Measurements from ENCODE around the gene HSPA13. TPM values are rescaled to one million over a fixed set of nuclear protein-coding genes. Genes with fewer than 3 reads are reported as not detected.

HSPA13 gene
- polyA plus RNA-seq, 3 donors = 6.8 to 13.9 (median 12.2) TPM

- Histone ChIP-seq H3K4me1 (ENCODE audit: control insufficient read depth in 1 of 2, insufficient read depth in 2 of 2, low read length in 2 of 2) (no peaks in the 10 kb centered on the region), H3K4me3 (replicated peaks in 1 of 3; ENCODE audit: low read depth in 2 of 3, low read length in 3 of 3) (no peak overlapping the region), H3K9me3 (replicated peaks in 1 of 2; ENCODE audit: control insufficient read depth in 1 of 2, insufficient read depth in 1 of 2, low read length in 2 of 2) (no peaks in the 10 kb centered on the region), H3K36me3 (replicated peaks in 1 of 2; ENCODE audit: control insufficient read depth in 1 of 2, insufficient read depth in 2 of 2, low read length in 2 of 2) (no peaks in the 10 kb centered on the region), H4K20me1 (ENCODE audit: insufficient read depth, low read length) (no peaks in the 10 kb centered on the region), H3K79me2 (ENCODE audit: insufficient read depth, low read length) (no peaks in the 10 kb centered on the region), H3K4me2 (replicated peaks; ENCODE audit: extremely low read depth, low read length, poor library complexity, severe bottlenecking) (no peak overlapping the region), H3K27ac (ENCODE audit: low read depth in 1 of 2, low read length in 2 of 2) (no peak overlapping the region), H3K27me3 (ENCODE audit: control insufficient read depth in 2 of 2, insufficient read depth in 2 of 2, low read length in 2 of 2) (no peaks in the 10 kb centered on the region), H3K9ac (ENCODE audit: insufficient read depth, low read length, poor library complexity, severe bottlenecking) (no peak overlapping the region), H2AFZ (ENCODE audit: insufficient read depth, low read depth, low read length, poor library complexity, severe bottlenecking) (no peak overlapping the region)
- Mint-ChIP-seq H3K36me3 (no peaks in the 10 kb centered on the region), H3K27ac (no peak overlapping the region), H3K4me3 (no peak overlapping the region), H3K9me3 (no peaks in the 10 kb centered on the region), H3K4me1 (no peaks in the 10 kb centered on the region), H3K27me3 (ENCODE audit: low read depth in 3 of 3) (peaks cover 0 to 3% (median 2%) of the 10 kb centered on the region in 3 donors)
- DNase-seq = no peak
- intact Hi-C loops (cut with micrococcal nuclease) = no loop called here
- TF ChIP-seq CTCF (IDR thresholded peaks at IDR 0.05) = no peak
These were observed 28.4 kb downstream of the HSPA13 start for GRCh38 chr21:14354515-14354914.

GRCh38 chr21:14353726-14354125 is 29.2 kb downstream of the HSPA13 start:
- Histone ChIP-seq H3K4me1 (ENCODE audit: control insufficient read depth in 1 of 2, insufficient read depth in 2 of 2, low read length in 2 of 2) (no peaks in the 10 kb centered on the region), H2AFZ (ENCODE audit: insufficient read depth, low read depth, low read length, poor library complexity, severe bottlenecking) (no peak overlapping the region), H4K20me1 (ENCODE audit: insufficient read depth, low read length) (no peaks in the 10 kb centered on the region), H3K9me3 (replicated peaks in 1 of 2; ENCODE audit: control insufficient read depth in 1 of 2, insufficient read depth in 1 of 2, low read length in 2 of 2) (no peaks in the 10 kb centered on the region), H3K79me2 (ENCODE audit: insufficient read depth, low read length) (no peaks in the 10 kb centered on the region), H3K4me2 (replicated peaks; ENCODE audit: extremely low read depth, low read length, poor library complexity, severe bottlenecking) (no peak overlapping the region), H3K27me3 (ENCODE audit: control insufficient read depth in 2 of 2, insufficient read depth in 2 of 2, low read length in 2 of 2) (no peaks in the 10 kb centered on the region), H3K9ac (ENCODE audit: insufficient read depth, low read length, poor library complexity, severe bottlenecking) (no peak overlapping the region), H3K4me3 (replicated peaks in 1 of 3; ENCODE audit: low read depth in 2 of 3, low read length in 3 of 3) (no peak overlapping the region), H3K27ac (ENCODE audit: low read depth in 1 of 2, low read length in 2 of 2) (no peak overlapping the region), H3K36me3 (replicated peaks in 1 of 2; ENCODE audit: control insufficient read depth in 1 of 2, insufficient read depth in 2 of 2, low read length in 2 of 2) (no peaks in the 10 kb centered on the region)
- intact Hi-C loops (cut with micrococcal nuclease) = no loop called here
- no CpG with 5 or more reads among the region's 1 CpG for WGBS (ENCODE audit: insufficient coverage)
- no peak for DNase-seq
- no peaks in the 10 kb centered on the region for H3K9me3 Mint-ChIP-seq
- TF ChIP-seq CTCF (IDR thresholded peaks at IDR 0.05) = no peak
- no peak overlapping the region for H3K27ac Mint-ChIP-seq
- peaks cover 0 to 3% (median 2%) of the 10 kb centered on the region in 3 donors for H3K27me3 Mint-ChIP-seq (ENCODE audit: low read depth in 3 of 3)
- H3K4me3 Mint-ChIP-seq = no peak overlapping the region
- H3K36me3 Mint-ChIP-seq = no peaks in the 10 kb centered on the region
- H3K4me1 Mint-ChIP-seq = no peaks in the 10 kb centered on the region
